Esophagus squamous epithelium (tissue), 5 donors: Measurements from ENCODE around the gene PHF2. TPM values are rescaled to one million over a fixed set of nuclear protein-coding genes. Genes with fewer than 3 reads are reported as not detected.

Experiments
- DNase-seq: peaks from one replicate; lab custom pipeline; 2025; lab: John Stamatoyannopoulos, UW
- H3K27ac ChIP-seq, 4 donors: fragments of 200-600 bp; sonication (generic); one replicate each; pipeline ENCODE4 v1.5.1; 2016 to 2019; ENCODE audit warnings: mild to moderate bottlenecking in 1 of 4
- H3K27me3 ChIP-seq, 4 donors: fragments of 200-600 bp; sonication (generic); 1 replicate in 3 of 4; 2 replicates in 1 of 4; pipeline versions ENCODE4 v1.5.1 to v1.6.0; 2017 to 2021; ENCODE audit warnings: antibody characterized with exemption in 1 of 4
- H3K36me3 ChIP-seq, 3 donors: fragments of 200-600 bp; sonication (generic); one replicate each; pipeline ENCODE4 v1.5.1; 2016 to 2019
- H3K4me1 ChIP-seq, 3 donors: fragments of 200-600 bp; sonication (generic); one replicate each; pipeline ENCODE4 v1.5.1; 2017 to 2019
- H3K4me3 ChIP-seq, 4 donors: fragments of 200-600 bp; sonication (generic); 1 replicate in 3 of 4; 2 replicates in 1 of 4; pipeline ENCODE4 v1.5.1; 2016 to 2019; ENCODE audit warnings: mild to moderate bottlenecking in 2 of 4, moderate library complexity in 1 of 4
- H3K9me3 ChIP-seq, 3 donors: fragments of 200-600 bp; sonication (generic); one replicate each; pipeline ENCODE4 v1.5.1; 2016 to 2019
- POLR2A ChIP-seq, 4 donors: fragments of 450-650 bp; IDR thresholded peaks; one replicate each; pipeline ENCODE4 v1.6.1; 2017; ENCODE audit warnings: antibody characterized with exemption in 4 of 4, mild to moderate bottlenecking in 4 of 4, moderate library complexity in 3 of 4
- WGBS, 2 donors: methylation state at CpG; one replicate each; pipeline ENCODE4 v1.1.5; 2018; 5-methylcytosine and 5-hydroxymethylcytosine counted together
- intact Hi-C: fragments of 100-400 bp; cut with DNase I; formaldehyde crosslinking; loops from one replicate; pipeline ENCODE4 v1.15.0; 2022
- total RNA-seq, 4 donors: library from RNA; depleted of rRNA; stranded (reverse); fragments of >200 nt; gene quantifications; one replicate each; pipeline ENCODE4 v1.1.0, GENCODE V29; 2016
- TF ChIP-seq, protein P1 (sequence below), 6 experiments: fragments of 450-650 bp in 4 of 6; fragments of 200-600 bp in 2 of 6; sonication (generic) in 2 of 6; IDR thresholded peaks; one replicate each; pipeline ENCODE4 v1.5.1; 2016 to 2019; ENCODE audit warnings: antibody characterized with exemption in 6 of 6, mild to moderate bottlenecking in 4 of 6, moderate library complexity in 4 of 6
- donor health status: DM: yes; HTN: yes; CAD: no.

The PHF2 gene
- total RNA-seq, 4 donors from 2014 or later = 13.3 to 22.6 (median 17.5) TPM

DNA sequence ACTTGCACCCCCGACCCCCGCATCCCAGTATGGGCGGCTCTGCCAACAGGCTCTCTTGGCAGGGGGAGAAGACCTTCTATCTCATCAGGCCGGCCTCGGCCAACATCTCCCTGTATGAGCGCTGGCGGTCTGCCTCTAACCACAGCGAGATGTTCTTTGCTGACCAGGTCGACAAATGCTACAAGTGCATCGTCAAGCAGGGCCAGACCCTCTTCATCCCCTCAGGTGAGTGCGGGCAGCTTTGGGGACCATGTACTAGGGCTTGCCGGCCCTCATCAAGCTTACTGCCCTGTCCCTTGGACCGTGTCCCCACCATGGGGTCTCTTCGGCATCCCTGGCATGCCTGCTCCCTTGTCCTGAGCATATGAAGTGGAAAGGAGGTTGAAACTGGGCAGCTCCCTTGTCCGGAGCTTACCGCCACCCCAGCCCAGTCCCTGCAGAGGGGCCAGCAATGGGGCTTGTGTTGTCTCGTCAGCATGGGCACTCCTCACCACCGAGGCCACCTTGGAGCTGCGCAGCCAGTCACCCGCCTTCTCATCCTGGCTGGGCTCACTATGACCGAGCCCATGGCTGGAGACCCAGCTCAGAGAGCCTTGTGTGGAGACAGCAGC is 78.1 kb downstream of the PHF2 start:
- H3K36me3 ChIP-seq = peaks cover 29 to 99% (median 33%) of the 10 kb centered on the region in 3 donors

DNA sequence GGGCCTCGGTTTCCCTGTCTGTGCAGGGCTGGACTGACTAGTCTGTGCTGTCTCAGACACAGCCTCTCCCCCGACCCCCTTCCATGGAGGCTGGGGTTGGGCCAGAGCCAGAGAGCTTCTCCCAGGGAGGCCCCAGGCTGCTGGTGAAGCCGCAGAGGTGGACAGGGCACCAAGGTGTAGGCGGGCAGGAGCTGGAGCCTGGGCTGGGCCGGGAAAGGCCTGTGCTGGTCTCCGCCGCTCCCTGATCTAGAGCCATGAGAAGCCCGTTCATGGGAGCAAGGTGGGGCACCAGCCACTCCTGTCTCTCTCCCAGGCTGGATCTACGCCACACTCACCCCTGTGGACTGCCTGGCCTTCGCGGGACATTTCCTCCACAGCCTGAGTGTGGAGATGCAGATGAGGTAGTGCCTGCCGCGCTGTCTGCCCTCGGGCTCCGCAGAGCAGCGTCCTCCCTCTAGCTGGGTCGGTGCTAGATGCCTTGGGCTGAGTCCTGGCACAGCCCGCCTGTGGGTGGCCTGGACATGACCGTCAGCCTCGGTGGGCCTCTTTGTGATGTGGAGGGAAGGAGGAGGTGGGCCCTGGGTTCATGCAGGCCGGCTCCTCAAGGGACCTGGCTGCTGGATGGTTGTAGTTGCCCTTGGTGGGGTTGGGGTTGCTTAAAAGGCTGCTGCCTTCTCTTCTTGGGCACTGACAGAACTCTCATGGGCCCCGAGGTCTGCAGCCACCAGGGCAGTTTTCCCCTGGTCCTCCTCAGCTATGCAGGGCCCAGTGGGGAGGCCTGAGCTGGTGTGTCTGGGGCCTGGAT is 79.4 kb downstream of the PHF2 start:
- no peak for DNase-seq
- intact Hi-C loops = no loop called here
- TF ChIP-seq POLR2A (IDR thresholded peaks at IDR 0.05) = no peak
- TF ChIP-seq, protein P1, sequence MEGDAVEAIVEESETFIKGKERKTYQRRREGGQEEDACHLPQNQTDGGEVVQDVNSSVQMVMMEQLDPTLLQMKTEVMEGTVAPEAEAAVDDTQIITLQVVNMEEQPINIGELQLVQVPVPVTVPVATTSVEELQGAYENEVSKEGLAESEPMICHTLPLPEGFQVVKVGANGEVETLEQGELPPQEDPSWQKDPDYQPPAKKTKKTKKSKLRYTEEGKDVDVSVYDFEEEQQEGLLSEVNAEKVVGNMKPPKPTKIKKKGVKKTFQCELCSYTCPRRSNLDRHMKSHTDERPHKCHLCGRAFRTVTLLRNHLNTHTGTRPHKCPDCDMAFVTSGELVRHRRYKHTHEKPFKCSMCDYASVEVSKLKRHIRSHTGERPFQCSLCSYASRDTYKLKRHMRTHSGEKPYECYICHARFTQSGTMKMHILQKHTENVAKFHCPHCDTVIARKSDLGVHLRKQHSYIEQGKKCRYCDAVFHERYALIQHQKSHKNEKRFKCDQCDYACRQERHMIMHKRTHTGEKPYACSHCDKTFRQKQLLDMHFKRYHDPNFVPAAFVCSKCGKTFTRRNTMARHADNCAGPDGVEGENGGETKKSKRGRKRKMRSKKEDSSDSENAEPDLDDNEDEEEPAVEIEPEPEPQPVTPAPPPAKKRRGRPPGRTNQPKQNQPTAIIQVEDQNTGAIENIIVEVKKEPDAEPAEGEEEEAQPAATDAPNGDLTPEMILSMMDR (IDR thresholded peaks at IDR 0.05) = no peak
- Histone ChIP-seq H3K4me3 (no peak overlapping the region), H3K36me3 (peaks cover 21 to 99% (median 24%) of the 10 kb centered on the region in 3 donors), H3K27me3 (no peaks in the 10 kb centered on the region), H3K9me3 (no peaks in the 10 kb centered on the region), H3K4me1 (no peaks in the 10 kb centered on the region), H3K27ac (no peak overlapping the region)
- 87 to 89% methylated on average over 3 to 6 of the region's 22 CpGs for WGBS, 2 donors

More for the DNA sequence above, 78.1 kb downstream of the PHF2 start:
- no peaks in the 10 kb centered on the region for H3K9me3 ChIP-seq
- DNase-seq = no peak
- intact Hi-C loops = no loop called here
- TF ChIP-seq, protein P1 (IDR thresholded peaks at IDR 0.05) = no peak
- no peak for TF ChIP-seq POLR2A (IDR thresholded peaks at IDR 0.05)
- H3K4me1 ChIP-seq = no peaks in the 10 kb centered on the region
- 96 to 97% methylated on average over 12 to 17 of the region's 21 CpGs for WGBS, 2 donors
- H3K4me3 ChIP-seq = no peak overlapping the region
- no peak overlapping the region for H3K27ac ChIP-seq
- H3K27me3 ChIP-seq = no peaks in the 10 kb centered on the region

DNA sequence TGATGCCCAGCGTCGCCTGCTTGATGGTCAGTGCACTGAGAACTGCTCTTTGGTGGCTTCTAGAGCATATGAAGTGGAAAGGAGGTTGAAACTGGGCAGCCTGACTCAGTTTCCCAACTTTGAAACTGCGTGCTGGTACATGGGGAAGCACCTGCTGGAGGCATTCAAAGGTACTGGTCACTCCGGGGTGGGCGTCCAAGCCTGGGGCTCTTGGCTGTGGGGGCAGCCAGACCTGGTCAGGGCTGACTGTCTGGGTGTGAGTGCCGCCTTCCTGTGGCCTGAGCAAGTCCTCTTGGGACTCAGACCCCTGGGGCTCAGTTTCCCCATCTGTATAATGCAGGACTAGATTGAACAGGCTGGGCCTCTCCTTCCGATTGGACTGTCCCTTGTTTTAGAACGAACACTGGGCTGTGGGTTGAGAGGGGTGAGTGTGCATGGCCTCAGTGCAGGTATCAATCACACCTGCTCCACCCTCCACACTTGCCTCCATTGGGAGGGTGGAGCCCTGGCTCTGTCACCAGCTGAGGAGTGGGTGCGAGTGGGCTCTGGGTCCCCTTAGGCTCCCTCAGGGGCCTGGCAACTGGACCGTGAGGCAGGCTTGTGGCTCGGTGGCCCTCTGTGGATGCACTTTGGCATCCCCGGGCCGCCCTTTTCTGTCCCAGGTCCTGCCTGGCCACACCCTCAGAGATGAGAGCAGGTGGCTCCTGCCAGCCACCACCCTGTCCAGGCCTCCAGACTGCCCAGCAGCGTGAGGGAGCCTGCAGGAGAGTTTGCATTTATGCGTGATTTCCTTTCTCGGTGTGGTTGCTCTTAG is 80.2 kb downstream of the PHF2 start:
- TF ChIP-seq, protein P1 (IDR thresholded peaks at IDR 0.05) = no peak
- TF ChIP-seq POLR2A (IDR thresholded peaks at IDR 0.05) = no peak
- no peak for DNase-seq
- H3K27ac ChIP-seq = no peak overlapping the region
- no peaks in the 10 kb centered on the region for H3K9me3 ChIP-seq
- intact Hi-C loops = no loop called here
- H3K27me3 ChIP-seq = no peaks in the 10 kb centered on the region
- 84 to 100% methylated on average over 7 to 9 of the region's 16 CpGs for WGBS, 2 donors
- no peaks in the 10 kb centered on the region for H3K4me1 ChIP-seq
- no peak overlapping the region for H3K4me3 ChIP-seq
- H3K36me3 ChIP-seq = peaks cover 21 to 96% (median 23%) of the 10 kb centered on the region in 3 donors

DNA sequence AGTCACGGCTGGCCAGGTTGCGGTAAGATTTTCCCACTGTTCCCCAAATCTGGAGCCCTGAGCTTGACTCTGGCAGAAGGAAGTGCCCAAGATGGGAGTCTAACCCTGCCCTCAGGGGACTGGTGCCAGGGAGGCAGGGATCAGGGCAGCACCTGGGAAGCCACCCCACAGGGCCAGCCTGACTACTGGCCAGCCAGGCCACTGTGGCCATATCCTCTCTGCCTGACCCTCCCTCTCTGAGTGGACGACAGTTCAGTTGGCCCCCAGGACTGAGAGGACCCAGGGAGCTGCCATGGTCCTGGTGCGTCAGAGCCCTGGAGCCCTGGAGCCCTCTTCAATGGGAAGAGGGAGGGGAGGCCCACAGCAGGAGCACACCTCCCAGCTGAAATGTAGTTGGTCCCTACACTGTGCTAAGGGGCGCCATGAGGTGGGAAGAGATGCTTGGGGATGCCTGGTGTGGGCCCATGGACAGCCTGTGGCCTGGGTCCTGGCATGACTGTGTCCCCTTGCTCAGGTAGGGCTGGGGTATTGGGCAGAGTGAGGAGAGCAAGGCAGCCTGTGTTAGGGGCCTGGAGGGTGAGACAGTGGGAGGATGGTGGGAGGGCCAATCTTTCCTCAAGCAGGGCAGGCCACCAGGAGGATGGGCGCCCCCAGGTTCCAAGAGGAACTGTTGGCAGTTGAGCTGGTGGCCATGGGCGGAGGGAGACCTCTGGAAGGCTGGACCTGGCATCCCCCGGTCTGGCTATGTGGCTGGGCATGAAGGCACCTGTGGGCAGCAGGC is 81.1 kb downstream of the PHF2 start:
- no peaks in the 10 kb centered on the region for H3K9me3 ChIP-seq
- TF ChIP-seq, protein P1 (IDR thresholded peaks at IDR 0.05) = no peak
- TF ChIP-seq POLR2A (IDR thresholded peaks at IDR 0.05) = no peak
- no peak overlapping the region for H3K27ac ChIP-seq
- no peak overlapping the region for H3K4me3 ChIP-seq
- no peaks in the 10 kb centered on the region for H3K27me3 ChIP-seq
- H3K4me1 ChIP-seq = no peaks in the 10 kb centered on the region
- no peak for DNase-seq
- H3K36me3 ChIP-seq = peaks cover 21 to 95% (median 23%) of the 10 kb centered on the region in 3 donors
- intact Hi-C loops = no loop called here
- 100% methylated on average over 2 of the region's 8 CpGs; no CpG with 5 or more reads in 1 of the 2 donors for WGBS, 2 donors
